HepG2 (cell line): ENCODE measurements around the gene DMXL2. TPM values are rescaled to one million over a fixed set of nuclear protein-coding genes. Genes with fewer than 3 reads are reported as not detected.

Source experiments
- AGO1 ChIP-seq: fragments of 200-400 bp; formaldehyde crosslinking; IDR thresholded peaks from 2 replicates; pipeline ENCODE4 v1.6.1; 2017; ENCODE audit warnings: mild to moderate bottlenecking, low read depth, low read length, moderate library complexity; ENCODE audit not compliant: poor library complexity, severe bottlenecking
- ARID2 ChIP-seq: sonication (generic); formaldehyde crosslinking; IDR thresholded peaks from 2 replicates; pipeline ENCODE4 v1.8.1; 2022; ENCODE audit warnings: mild to moderate bottlenecking, missing genetic modification reagents, borderline replicate concordance
- ARNT ChIP-seq: fragments of 450-650 bp; IDR thresholded peaks from 2 replicates; pipeline ENCODE4 v1.6.1; 2017
- FOXA3 ChIP-seq: IDR thresholded peaks from 2 replicates; pipeline ENCODE4 v1.6.1; 2016; ENCODE audit warnings: missing genetic modification reagents, missing compliant biosample characterization
- GABPA ChIP-seq, 2 experiments: IDR thresholded peaks; 2 replicates each; pipeline ENCODE4 v1.6.1; 2011 to 2016; ENCODE audit warnings: low read depth in 2 of 2, low read length in 1 of 2, missing biosample characterization in 1 of 2, missing genetic modification characterization in 1 of 2
- NFRKB ChIP-seq: fragments of 450-650 bp; IDR thresholded peaks from 2 replicates; pipeline ENCODE4 v1.6.1; 2017
- SRY ChIP-seq: sonication (generic); formaldehyde crosslinking; IDR thresholded peaks from 2 replicates; pipeline ENCODE4 v1.8.0; 2022; ENCODE audit warnings: mild to moderate bottlenecking, missing genetic modification reagents
- TSC22D2 ChIP-seq: sonication (generic); formaldehyde crosslinking; IDR thresholded peaks from 2 replicates; pipeline ENCODE4 v1.5.1; 2020; ENCODE audit warnings: missing genetic modification reagents, mild to moderate bottlenecking, borderline replicate concordance
- ZFP90 ChIP-seq: sonication (generic); formaldehyde crosslinking; IDR thresholded peaks from 2 replicates; pipeline ENCODE4 v1.8.0; 2022; ENCODE audit warnings: missing genetic modification reagents, mild to moderate bottlenecking, inconsistent platforms, borderline replicate concordance
- polyA plus RNA-seq, 8 experiments: library from polyadenylated mRNA; depleted of rRNA in 3 of 8; stranded (reverse) in 7 of 8; unstranded in 1 of 8; fragments of >200 nt; fragmentation: Illumina TruSeq in 4 of 8; extraction: Trizol in 4 of 8; gene quantifications; 2 replicates each; pipeline versions ENCODE4 v1.2.1 to v1.2.3, GENCODE V29; 2011 to 2016; ENCODE audit warnings: low read depth in 4 of 8, missing spikeins in 1 of 8, mixed read lengths in 1 of 8; ENCODE audit not compliant: insufficient read depth in 1 of 8
- total RNA-seq, 5 experiments: library from RNA; depleted of rRNA; stranded (reverse); fragments of >200 nt; fragmentation: Illumina TruSeq; extraction: Trizol; gene quantifications; 2 replicates each; pipeline ENCODE4 v1.2.3, GENCODE V29; 2016; ENCODE audit warnings: low read depth in 1 of 5
- TF ChIP-seq, protein P1 (sequence below): sonication (generic); formaldehyde crosslinking; IDR thresholded peaks from 2 replicates; pipeline ENCODE4 v1.5.1; 2020; ENCODE audit warnings: mild to moderate bottlenecking, moderate library complexity, missing genetic modification reagents
- TF ChIP-seq, protein P2 (sequence below): IDR thresholded peaks from 2 replicates; pipeline ENCODE4 v1.4.0; 2020; ENCODE audit warnings: mild to moderate bottlenecking, missing genetic modification reagents
- TF ChIP-seq, protein P3 (sequence below): sonication (generic); formaldehyde crosslinking; IDR thresholded peaks from 2 replicates; pipeline ENCODE4 v1.4.0; 2020; ENCODE audit warnings: missing genetic modification reagents, borderline replicate concordance

Gene DMXL2
- total and polyA plus RNA-seq, 2 of the 13 experiments (the other 11 are each of a cell fraction or from before 2014, with no cell fraction given): 11.6 to 15.3 TPM

GRCh38 chr15:51622604-51623370, at the start of gene DMXL2 (continued):
- TF ChIP-seq, protein P1, sequence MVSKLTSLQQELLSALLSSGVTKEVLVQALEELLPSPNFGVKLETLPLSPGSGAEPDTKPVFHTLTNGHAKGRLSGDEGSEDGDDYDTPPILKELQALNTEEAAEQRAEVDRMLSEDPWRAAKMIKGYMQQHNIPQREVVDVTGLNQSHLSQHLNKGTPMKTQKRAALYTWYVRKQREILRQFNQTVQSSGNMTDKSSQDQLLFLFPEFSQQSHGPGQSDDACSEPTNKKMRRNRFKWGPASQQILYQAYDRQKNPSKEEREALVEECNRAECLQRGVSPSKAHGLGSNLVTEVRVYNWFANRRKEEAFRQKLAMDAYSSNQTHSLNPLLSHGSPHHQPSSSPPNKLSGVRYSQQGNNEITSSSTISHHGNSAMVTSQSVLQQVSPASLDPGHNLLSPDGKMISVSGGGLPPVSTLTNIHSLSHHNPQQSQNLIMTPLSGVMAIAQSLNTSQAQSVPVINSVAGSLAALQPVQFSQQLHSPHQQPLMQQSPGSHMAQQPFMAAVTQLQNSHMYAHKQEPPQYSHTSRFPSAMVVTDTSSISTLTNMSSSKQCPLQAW: no peak
- TF ChIP-seq GABPA (IDR thresholded peaks at IDR 0.05; ENCODE audit: low read depth, low read length) (0 out of 2 replicates have a peak, but pooled peaks have one; percentile 24), GABPA (CRISPR knock-in tag; IDR thresholded peaks at IDR 0.05; ENCODE audit: low read depth) (no peak), ARNT (no peak), ZFP90 (0 out of 2 replicates have a peak, but pooled peaks have one; percentile 63), FOXA3 (CRISPR knock-in tag) (no peak; the same call in 1 of the 2 replicates), AGO1 (peak; percentile 45), SRY (CRISPR knock-in tag) (peak; percentile 93), ARID2 (CRISPR knock-in tag) (no peak), NFRKB (no peak), TSC22D2 (CRISPR knock-in tag) (no peak)
- TF ChIP-seq, protein P2, sequence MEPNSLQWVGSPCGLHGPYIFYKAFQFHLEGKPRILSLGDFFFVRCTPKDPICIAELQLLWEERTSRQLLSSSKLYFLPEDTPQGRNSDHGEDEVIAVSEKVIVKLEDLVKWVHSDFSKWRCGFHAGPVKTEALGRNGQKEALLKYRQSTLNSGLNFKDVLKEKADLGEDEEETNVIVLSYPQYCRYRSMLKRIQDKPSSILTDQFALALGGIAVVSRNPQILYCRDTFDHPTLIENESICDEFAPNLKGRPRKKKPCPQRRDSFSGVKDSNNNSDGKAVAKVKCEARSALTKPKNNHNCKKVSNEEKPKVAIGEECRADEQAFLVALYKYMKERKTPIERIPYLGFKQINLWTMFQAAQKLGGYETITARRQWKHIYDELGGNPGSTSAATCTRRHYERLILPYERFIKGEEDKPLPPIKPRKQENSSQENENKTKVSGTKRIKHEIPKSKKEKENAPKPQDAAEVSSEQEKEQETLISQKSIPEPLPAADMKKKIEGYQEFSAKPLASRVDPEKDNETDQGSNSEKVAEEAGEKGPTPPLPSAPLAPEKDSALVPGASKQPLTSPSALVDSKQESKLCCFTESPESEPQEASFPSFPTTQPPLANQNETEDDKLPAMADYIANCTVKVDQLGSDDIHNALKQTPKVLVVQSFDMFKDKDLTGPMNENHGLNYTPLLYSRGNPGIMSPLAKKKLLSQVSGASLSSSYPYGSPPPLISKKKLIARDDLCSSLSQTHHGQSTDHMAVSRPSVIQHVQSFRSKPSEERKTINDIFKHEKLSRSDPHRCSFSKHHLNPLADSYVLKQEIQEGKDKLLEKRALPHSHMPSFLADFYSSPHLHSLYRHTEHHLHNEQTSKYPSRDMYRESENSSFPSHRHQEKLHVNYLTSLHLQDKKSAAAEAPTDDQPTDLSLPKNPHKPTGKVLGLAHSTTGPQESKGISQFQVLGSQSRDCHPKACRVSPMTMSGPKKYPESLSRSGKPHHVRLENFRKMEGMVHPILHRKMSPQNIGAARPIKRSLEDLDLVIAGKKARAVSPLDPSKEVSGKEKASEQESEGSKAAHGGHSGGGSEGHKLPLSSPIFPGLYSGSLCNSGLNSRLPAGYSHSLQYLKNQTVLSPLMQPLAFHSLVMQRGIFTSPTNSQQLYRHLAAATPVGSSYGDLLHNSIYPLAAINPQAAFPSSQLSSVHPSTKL (CRISPR knock-in tag): peak; percentile 42; the same call in 1 of the 2 replicates
- TF ChIP-seq, protein P3, sequence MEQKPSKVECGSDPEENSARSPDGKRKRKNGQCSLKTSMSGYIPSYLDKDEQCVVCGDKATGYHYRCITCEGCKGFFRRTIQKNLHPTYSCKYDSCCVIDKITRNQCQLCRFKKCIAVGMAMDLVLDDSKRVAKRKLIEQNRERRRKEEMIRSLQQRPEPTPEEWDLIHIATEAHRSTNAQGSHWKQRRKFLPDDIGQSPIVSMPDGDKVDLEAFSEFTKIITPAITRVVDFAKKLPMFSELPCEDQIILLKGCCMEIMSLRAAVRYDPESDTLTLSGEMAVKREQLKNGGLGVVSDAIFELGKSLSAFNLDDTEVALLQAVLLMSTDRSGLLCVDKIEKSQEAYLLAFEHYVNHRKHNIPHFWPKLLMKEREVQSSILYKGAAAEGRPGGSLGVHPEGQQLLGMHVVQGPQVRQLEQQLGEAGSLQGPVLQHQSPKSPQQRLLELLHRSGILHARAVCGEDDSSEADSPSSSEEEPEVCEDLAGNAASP: peak; percentile 25; the same call in 1 of the 2 replicates
